Endothelial cell of coronary artery (primary cell): ENCODE data around the gene GALNT14. TPM values are rescaled to one million over a fixed set of nuclear protein-coding genes. Genes with fewer than 3 reads are reported as not detected.

ENCODE experiments used
- total RNA-seq: library from RNA; depleted of rRNA; stranded (reverse); fragments of >200 nt; gene quantifications from 2 replicates; pipeline ENCODE4 v1.2.3, GENCODE V29; 2014

GALNT14 gene, protein sequence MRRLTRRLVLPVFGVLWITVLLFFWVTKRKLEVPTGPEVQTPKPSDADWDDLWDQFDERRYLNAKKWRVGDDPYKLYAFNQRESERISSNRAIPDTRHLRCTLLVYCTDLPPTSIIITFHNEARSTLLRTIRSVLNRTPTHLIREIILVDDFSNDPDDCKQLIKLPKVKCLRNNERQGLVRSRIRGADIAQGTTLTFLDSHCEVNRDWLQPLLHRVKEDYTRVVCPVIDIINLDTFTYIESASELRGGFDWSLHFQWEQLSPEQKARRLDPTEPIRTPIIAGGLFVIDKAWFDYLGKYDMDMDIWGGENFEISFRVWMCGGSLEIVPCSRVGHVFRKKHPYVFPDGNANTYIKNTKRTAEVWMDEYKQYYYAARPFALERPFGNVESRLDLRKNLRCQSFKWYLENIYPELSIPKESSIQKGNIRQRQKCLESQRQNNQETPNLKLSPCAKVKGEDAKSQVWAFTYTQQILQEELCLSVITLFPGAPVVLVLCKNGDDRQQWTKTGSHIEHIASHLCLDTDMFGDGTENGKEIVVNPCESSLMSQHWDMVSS
- total RNA-seq = 0.45 TPM in 1 of 2 replicates, not detected in the other

DNA sequence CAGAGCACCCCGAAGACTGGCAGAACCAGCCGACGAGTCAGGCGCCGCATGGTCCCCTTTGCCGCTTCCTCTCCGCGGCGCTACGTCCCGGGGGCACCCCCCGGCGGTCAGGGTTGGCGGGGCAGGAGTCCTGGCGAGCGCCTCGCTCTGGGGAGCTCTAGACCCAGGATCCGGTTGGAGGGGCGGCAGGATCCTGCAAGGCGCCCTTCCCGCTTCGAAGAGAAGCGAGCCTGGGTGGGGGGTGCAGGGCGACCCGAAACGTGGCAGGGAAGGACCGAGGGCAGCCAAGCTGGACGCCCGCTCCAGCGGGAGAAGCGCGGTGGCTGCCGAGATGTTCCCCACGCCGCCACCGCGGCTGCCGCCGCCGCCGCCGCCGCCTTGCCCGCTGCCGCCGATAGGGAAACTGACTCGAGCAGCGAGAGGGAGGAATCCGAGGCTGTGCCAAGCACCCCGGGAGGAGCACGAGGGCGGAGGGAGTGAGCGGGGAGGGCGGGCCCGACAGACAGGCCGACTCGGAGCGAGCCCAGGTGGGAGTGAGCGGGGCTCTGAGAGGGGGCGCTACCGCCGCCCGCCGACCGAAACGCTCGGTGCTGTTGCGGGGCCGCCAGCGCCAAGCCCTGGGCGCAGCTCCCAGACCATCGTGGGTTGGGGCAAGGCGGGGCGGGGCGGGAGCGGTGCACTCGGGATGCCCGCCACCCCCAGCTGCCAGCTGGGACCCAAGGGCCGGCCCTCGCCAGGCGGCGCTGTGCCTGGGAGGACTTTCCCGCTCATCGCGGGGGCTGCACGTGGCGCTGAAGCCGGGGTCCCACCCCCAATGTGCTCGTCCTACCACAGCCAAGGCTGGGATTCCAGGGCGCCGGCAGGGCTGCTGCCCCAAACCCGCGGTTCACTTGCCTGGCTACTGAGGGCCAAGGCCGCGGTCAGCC is at the start of gene GALNT14:
Gene GALNT14 (minus strand): TSS at position 404 of the 926 bp plus-strand sequence. CDS start 354 bp downstream, at position 50.

Other genes starting within 250 kb of the GALNT14 start
- under 0.01 and 0.09 TPM in 2 replicates for gene CAPN14, start 79.1 kb upstream of the GALNT14 start, total RNA-seq
- 3.5 and 5.9 TPM in 2 replicates for gene EHD3, start 95.7 kb upstream of the GALNT14 start, total RNA-seq